Testis (tissue), 3 donors: Measurements from ENCODE around the gene RPL29. TPM values are rescaled to one million over a fixed set of nuclear protein-coding genes. Genes with fewer than 3 reads are reported as not detected.

Experiments used
- DNase-seq: peaks from one replicate; pipeline ENCODE4 v3.0.0-alpha.2; 2019
- H3K27ac ChIP-seq, 2 donors: fragments of 200-600 bp; sonication (generic); one replicate each; pipeline ENCODE4 v1.5.1; 2019
- H3K27me3 ChIP-seq: fragments of 200-600 bp; sonication (generic); one replicate; pipeline ENCODE4 v1.5.1; 2019
- H3K36me3 ChIP-seq: fragments of 200-600 bp; sonication (generic); one replicate; pipeline ENCODE4 v1.5.1; 2017; ENCODE audit warnings: low read depth; ENCODE audit errors: missing control alignments
- H3K4me1 ChIP-seq: fragments of 200-600 bp; sonication (generic); one replicate; pipeline ENCODE4 v1.5.1; 2019
- H3K4me3 ChIP-seq, 2 donors: fragments of 200-600 bp; sonication (generic); one replicate each; pipeline ENCODE4 v1.5.1; 2017 to 2019
- H3K9me3 ChIP-seq: fragments of 200-600 bp; sonication (generic); one replicate; pipeline ENCODE4 v1.5.1; 2017
- CTCF ChIP-seq, 3 experiments: fragments of 450-650 bp in 2 of 3; fragments of 200-600 bp in 1 of 3; sonication (generic) in 1 of 3; IDR thresholded peaks; one replicate each; pipeline ENCODE4 v1.5.1; 2016 to 2019; ENCODE audit warnings: antibody characterized with exemption in 3 of 3, mild to moderate bottlenecking in 2 of 3, moderate library complexity in 1 of 3
- POLR2A ChIP-seq: fragments of 450-650 bp; IDR thresholded peaks from one replicate; pipeline ENCODE4 v1.6.1; 2017; ENCODE audit warnings: antibody characterized with exemption, mild to moderate bottlenecking, moderate library complexity
- WGBS, 2 donors: methylation state at CpG; one replicate each; pipeline ENCODE4 v1.1.5; 2018; 5-methylcytosine and 5-hydroxymethylcytosine counted together
- intact Hi-C: fragments of 100-400 bp; cut with DNase I; formaldehyde crosslinking; loops from one replicate; pipeline ENCODE4 v1.15.1; 2023; ENCODE audit warnings: low total_unique reads
- polyA plus RNA-seq: library from polyadenylated mRNA; stranded (reverse); fragments of 350-450 nt; fragmentation: Illumina TruSeq; extraction: RNeasy Lipid Tissue Mini Kit (QIAGEN cat#74804); gene quantifications from one replicate; pipeline ENCODE4 v1.2.3, GENCODE V29; 2014; ENCODE audit warnings: low read depth, low replicate concordance; ENCODE audit not compliant: insufficient read depth
- total RNA-seq, 2 donors: library from RNA; depleted of rRNA; stranded (reverse); fragments of >200 nt; gene quantifications; one replicate each; pipeline ENCODE4 v1.2.3, GENCODE V29; 2016

The RPL29 gene
- total and polyA plus RNA-seq, 3 donors from 2014 or later, result 491 to 999 (median 965) TPM

GRCh38 chr3:51980253-51980652 lies 15.4 kb downstream of the RPL29 start:
- no peak overlapping the region for H3K27ac ChIP-seq

GRCh38 chr3:51978143-51978502 lies 17.6 kb downstream of the RPL29 start:
- Histone ChIP-seq H3K4me1 (peaks cover 19% of the 10 kb centered on the region), H3K4me3 (no peak overlapping the region), H3K27me3 (no peaks in the 10 kb centered on the region), H3K27ac (no peak overlapping the region), H3K9me3 (no peaks in the 10 kb centered on the region), H3K36me3 (no peaks in the 10 kb centered on the region)
- no peak for DNase-seq
- intact Hi-C loops, result no loop called here
- WGBS, 2 donors, result 83% methylated on average over 3 to 4 of the region's 4 CpGs
- TF ChIP-seq CTCF (IDR thresholded peaks at IDR 0.05), result no peak
- no peak for TF ChIP-seq POLR2A

More at GRCh38 chr3:51980253-51980652, 15.4 kb downstream of the RPL29 start:
- no peak for DNase-seq
- no peak for TF ChIP-seq CTCF (IDR thresholded peaks at IDR 0.05)
- TF ChIP-seq POLR2A, result no peak
- Histone ChIP-seq H3K9me3 (no peaks in the 10 kb centered on the region), H3K4me1 (peaks cover 20% of the 10 kb centered on the region), H3K4me3 (no peak overlapping the region), H3K36me3 (no peaks in the 10 kb centered on the region), H3K27me3 (no peaks in the 10 kb centered on the region)
- WGBS, 2 donors, result 95% methylated on average over 10 of the region's 10 CpGs; no CpG with 5 or more reads in 1 of the 2 donors
- intact Hi-C loops, result no loop called here

- 86 to 94% methylated on average over 6 to 9 of the region's 9 CpGs for WGBS, 2 donors
- DNase-seq, result no peak
- Histone ChIP-seq H3K27ac (no peak overlapping the region), H3K27me3 (no peaks in the 10 kb centered on the region), H3K36me3 (no peaks in the 10 kb centered on the region), H3K4me1 (peaks cover 16% of the 10 kb centered on the region), H3K9me3 (no peaks in the 10 kb centered on the region), H3K4me3 (no peak overlapping the region)
- no peak for TF ChIP-seq CTCF (IDR thresholded peaks at IDR 0.05)
- no peak for TF ChIP-seq POLR2A
- intact Hi-C loops, result no loop called here
These were observed 18.1 kb downstream of the RPL29 start for GRCh38 chr3:51977446-51978142.

GRCh38 chr3:51975852-51976549 lies 19.7 kb downstream of the RPL29 start:
- Histone ChIP-seq H3K4me3 (peak overlapping the region; percentile 76 to 84), H3K36me3 (no peaks in the 10 kb centered on the region), H3K9me3 (no peaks in the 10 kb centered on the region), H3K27ac (no peak overlapping the region), H3K27me3 (no peaks in the 10 kb centered on the region), H3K4me1 (peaks cover 8% of the 10 kb centered on the region)
- intact Hi-C loops, result no loop called here
- DNase-seq, result peak; percentile 85
- 18 to 32% methylated on average over 38 to 39 of the region's 46 CpGs for WGBS, 2 donors
- TF ChIP-seq POLR2A (no peak), CTCF (IDR thresholded peaks at IDR 0.05) (no peak)
